HG03103 (cell line): ENCODE results near the gene FNDC11.
"Not testable (repeated sequence)": the region's sequence is repeated elsewhere in the genome, so short reads cannot be mapped to it uniquely, and the experiment has no call there.

Source experiments
- ATAC-seq: cut with Tn5 transposase; IDR thresholded peaks from one replicate; pipeline ENCODE4 v1.9.1; 2021; ENCODE audit warnings: low read depth; ENCODE audit not compliant: unreplicated experiment

Gene FNDC11

GRCh38 chr20:63552481-63553249 lies 1.3 kb upstream of the FNDC11 start:
- ATAC-seq: no peak

DNA sequence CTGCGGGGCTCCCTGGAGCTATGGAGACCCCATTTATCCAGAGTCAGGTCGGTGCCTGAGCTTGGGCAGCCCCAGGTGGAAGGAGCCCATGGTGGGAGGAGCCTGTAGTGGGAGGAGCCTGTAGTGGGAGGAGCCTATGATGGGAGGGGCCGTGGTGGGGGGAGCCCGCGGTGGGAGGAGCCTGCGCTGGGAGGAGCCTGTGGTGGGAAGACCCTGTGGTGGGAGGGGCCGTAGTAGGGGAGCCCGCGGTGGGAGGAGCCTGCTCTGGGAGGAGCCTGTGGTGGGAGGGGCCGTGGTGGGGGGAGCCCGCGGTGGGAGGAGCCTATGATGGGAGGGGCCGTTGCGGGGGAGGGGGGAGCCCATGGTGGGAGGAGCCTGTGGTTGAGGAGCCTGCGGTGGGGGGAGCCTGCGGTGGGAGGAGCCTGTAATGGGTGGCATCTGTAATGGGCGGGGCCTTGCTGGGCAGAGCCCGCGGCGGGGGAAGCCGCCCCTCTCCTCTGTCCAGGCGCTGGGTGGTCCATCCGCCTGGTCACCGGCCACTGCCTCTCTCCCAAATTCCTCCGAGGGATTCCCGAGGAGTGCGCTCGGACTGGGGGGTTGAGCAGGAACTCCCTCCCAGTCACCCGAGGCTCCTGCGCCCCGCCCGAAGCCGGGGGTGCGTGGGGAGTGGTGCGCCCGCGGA lies 567 bp upstream of the FNDC11 start:
- no peak for ATAC-seq

DNA sequence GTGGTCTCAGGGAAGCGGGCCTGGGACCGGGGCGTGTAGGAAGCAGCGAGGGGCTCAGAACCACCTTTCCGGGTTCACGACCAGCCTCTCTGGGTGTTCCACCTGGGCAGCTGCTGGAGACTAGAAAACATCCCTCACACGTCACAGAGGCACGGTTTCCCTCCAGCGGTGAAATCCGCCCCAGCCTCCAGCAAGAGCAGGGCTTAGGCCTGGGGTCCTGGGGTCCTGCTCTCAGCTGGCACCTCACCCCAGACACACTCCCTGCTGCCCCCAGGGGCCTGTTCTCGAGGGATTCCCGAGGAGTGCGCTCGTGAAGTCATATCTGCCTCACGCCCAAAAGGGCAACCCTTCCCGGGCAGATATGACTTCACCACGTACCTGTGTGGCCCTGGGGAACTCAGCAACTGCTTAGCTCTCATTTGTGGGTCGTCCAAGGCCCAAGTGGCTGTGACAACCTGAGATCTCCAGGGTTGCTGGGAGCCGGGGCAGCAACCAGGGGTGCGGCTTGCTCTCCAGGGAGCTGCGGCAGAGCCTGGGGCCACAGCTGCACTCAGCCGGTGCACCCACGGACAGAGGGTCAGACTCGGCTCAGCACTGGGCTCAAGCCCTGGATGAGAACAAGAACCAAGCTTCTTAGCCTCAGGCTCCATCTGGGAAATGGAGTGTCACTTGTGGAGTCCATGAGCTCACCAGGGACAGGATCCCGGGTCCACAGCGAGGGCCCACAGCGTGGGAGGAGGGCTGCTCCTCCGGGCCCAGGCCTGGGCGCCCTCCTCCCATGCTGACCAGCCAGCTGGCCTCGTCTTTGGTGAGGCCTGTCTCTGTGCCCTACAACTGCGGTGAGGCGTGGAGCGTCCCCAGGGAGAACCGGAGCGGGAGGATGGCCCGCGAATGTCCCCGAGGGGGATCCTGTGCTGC lies 661 bp downstream of the FNDC11 start:
- no peak for ATAC-seq

GRCh38 chr20:63555661-63556381 lies 1.9 kb downstream of the FNDC11 start:
- no peak for ATAC-seq

DNA sequence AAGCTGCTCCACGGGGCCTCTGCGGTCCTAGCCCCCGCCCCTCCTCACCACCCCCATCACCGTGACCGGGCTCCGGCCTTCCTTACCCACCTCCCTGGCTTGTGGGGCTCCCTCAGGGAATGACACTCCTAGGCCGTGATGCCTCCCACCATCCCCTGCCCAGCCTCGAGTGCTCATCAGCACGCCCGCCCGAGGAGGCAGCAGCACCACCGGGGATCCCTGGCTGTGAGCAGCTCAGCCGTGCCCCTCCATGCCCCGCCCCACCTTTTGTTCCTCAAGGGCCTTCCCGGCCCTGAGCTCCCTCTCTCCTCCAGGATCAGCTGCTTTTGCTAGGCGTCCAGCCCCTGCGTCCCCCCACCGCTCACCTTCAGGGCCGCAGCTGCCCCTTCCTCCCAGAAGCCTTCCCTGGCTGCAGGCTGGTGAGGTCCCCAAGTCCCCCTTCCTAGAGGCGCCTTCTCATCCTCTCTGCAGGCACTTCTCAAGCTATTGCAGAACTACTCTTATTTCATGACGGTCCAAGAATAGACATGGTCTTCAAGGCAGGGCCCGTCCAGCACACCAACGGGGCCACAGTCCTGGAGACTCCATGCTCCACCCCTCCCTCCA lies 3.0 kb downstream of the FNDC11 start:
- no peak for ATAC-seq

DNA sequence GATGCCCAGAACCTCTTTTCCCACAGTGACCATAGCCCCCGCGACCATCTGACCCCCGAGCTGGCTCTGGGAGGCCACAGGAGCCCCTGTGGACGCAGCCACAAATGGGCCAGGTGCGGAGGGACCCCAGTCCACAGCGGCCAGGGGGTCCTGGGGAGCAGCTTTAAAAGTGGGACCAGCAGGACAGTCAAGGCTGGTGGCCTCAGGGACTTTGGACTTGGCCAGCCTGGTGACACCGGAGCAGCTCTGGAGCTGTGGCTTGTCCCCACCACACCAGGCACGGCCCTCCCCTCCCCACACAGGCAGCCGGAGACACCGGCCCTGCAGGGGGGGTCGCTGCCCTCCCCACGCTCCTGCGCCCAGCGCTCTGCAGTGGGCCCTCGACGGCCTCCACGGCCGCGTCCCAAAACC lies 3.5 kb downstream of the FNDC11 start:
- no peak for ATAC-seq

DNA sequence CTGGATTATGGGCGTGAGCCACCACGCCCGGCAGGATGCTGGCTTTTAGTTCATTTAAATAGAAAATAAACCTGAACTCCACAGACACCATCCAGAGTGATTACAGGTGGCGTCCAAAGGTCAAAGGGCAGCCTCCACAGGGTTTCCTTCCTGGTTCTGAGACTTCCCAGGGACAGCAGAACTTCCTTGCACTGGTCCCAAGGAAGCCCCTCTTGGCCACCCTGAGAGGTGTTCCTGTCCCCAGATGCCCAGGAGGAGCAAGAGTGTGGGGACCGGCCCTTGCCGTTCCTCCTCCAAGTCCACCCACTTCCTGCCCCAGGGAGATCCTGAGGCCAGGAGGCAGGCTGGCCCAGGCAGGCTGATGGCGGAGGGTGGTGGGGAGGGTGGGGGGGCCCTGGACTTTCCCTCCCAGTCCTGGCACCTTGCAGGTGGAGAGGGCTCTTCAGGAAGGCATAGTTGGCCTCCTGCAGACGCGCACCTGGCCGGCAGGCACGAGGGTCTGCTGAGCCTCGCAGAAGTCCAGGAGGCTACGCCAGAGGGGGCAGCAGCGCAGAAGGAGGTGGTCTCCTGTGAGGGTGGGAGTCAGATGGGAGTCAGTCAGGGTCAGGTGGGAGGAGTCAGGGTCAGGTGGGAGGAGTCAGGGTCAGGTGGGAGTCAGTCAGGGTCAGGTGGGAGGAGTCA lies 5.0 kb downstream of the FNDC11 start:
- no peak for ATAC-seq

- ATAC-seq: not testable (repeated sequence)
Observed at GRCh38 chr20:63559485-63560332, 5.8 kb downstream of the FNDC11 start.

- ATAC-seq: no peak
Observed at GRCh38 chr20:63560333-63560805, 6.4 kb downstream of the FNDC11 start.

- ATAC-seq: no peak
Observed at GRCh38 chr20:63560856-63561609, 7.1 kb downstream of the FNDC11 start.

- no peak for ATAC-seq
Observed at GRCh38 chr20:63561624-63562396, 7.9 kb downstream of the FNDC11 start.

GRCh38 chr20:63562461-63563224 lies 8.7 kb downstream of the FNDC11 start:
- ATAC-seq: no peak

DNA sequence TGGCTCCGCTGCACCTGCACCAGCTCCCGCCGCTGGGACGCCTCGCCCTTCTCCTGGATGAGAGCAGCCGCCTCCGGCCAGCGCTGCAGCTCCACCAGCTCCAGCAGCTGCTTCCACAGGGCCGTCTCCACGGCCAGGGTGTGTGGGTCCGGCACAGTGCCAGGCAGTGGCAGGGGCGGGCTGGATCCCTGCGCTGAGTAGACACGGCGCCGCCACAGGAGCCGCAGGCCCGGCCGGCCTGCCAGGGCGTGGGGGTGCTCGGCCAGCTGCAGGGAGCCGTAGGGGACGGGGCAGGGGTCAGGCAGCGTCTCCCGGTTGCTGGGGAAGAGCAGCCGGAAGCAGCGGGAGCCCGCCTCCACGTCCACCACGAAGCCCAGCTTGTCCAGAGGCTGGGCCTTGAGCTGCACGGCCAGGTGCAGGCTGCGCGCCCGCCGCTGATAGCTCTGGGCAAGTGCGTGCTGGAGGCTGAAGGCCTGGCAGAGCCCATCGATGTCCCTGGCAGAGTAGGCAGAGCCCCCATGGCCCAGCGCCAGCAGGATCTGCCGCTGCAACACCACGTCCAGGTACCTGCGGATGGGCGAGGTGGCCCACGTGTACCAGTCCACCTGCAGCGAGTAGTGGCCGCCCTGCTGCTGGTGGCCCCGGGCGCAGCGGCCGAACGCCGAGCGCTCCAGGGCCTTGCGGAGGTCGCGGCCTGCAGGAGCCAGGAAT lies 9.4 kb downstream of the FNDC11 start:
- no peak for ATAC-seq

GRCh38 chr20:63564036-63564810 lies 10.3 kb downstream of the FNDC11 start:
- no peak for ATAC-seq
